ENCODE data around the gene ENTREP3.
"Not testable (repeated sequence)": the region's sequence is repeated elsewhere in the genome, so short reads cannot be mapped to it uniquely, and the experiment has no call there.

Gene ENTREP3, protein sequence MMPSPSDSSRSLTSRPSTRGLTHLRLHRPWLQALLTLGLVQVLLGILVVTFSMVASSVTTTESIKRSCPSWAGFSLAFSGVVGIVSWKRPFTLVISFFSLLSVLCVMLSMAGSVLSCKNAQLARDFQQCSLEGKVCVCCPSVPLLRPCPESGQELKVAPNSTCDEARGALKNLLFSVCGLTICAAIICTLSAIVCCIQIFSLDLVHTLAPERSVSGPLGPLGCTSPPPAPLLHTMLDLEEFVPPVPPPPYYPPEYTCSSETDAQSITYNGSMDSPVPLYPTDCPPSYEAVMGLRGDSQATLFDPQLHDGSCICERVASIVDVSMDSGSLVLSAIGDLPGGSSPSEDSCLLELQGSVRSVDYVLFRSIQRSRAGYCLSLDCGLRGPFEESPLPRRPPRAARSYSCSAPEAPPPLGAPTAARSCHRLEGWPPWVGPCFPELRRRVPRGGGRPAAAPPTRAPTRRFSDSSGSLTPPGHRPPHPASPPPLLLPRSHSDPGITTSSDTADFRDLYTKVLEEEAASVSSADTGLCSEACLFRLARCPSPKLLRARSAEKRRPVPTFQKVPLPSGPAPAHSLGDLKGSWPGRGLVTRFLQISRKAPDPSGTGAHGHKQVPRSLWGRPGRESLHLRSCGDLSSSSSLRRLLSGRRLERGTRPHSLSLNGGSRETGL

DNA sequence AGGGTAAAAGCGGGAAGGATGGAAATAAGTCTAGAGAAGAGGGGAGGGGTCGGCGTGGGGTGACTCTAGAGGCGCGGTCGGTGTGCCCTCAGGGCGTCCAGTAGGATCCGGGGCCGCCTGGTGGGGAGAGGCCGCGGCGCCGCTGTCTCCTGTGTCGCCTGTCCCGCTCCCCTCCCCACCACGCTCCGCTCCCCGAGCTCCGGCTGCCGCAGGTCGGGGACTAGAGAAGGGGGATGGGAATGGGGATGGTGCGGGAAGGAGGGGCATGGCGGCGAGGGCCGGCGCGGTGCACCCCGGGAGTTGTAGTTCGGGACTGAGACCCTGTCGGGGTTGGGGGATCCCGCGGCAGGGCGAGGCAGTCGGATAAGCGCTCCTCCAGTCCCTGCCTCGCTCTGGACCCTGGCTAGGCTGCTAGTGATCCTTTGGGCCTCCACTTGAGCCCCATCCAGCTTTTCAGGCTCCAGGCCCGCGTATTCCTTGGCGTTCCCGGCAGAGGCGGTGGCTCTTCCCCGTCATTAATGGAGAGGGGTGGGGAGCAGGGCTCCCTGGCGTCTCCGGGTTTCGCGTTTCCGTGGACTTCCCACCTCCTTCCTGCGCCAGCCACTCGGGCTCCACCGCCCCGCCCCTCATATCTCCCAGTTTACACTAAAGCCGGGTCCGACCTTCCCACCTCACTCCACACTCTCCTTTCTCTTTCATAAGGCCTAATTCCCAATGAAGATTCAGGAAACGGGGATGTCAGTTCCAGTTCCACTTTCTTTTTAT is at the start of gene ENTREP3:
Gene ENTREP3 (minus strand): TSS at position 241 of the 765 bp plus-strand sequence. CDS start 606 bp downstream, outside the sequence.
- peak; percentile 89 for DNase-seq

DNA sequence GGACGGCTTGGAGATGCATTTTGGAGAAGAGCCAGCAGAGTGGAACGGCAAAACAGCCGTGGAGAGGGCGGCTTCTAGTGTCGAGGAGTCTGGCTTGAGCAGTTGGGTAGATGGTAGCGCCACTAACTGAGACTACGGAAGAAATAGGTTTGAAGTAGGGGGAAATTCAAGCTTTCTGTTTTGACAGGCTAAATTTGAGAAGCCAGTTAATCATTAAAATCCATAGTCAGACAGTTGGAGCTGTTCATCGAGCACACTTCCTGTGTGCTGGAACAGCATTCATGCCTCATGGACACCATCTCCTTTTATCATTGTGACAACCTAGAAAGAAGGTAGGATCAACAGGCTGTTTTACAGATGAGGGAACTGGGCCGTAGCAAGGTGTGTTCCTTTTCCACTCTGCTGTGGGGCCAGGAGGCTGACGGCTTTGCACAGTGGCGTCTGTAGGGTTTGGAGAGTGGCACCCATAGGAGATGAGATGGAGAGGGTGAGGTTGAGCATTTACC is 49.3 kb upstream of the ENTREP3 start:
- no peak for DNase-seq

DNA sequence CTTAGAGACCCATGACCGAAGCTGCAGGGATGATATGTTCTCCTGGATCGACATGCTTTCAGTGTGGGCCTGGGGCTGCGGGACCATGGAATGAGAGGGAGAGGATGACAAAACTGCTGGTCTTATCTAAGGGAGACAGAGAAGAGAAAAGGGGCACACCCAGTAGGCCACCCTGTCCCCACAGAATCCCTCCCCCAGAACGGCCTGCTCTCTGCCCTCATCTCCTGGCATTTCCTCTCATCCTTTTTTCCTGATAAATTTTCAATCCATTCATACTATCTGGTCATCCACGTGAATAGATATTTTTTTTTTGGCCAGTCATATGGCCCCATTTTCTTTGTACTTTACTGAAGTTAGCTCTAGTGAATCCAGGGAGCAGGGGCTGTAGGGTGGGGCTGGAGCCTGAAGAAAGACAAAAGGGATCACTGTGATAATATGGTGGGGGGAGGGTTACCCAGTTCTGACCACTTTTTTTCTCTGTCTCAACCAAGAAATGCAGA is 46.1 kb upstream of the ENTREP3 start, which contains the start of gene PKLR:
Gene PKLR (minus strand): TSS at position 97 of the 500 bp plus-strand sequence. CDS start 43 bp downstream, at position 54.
- DNase-seq, result no peak

DNA sequence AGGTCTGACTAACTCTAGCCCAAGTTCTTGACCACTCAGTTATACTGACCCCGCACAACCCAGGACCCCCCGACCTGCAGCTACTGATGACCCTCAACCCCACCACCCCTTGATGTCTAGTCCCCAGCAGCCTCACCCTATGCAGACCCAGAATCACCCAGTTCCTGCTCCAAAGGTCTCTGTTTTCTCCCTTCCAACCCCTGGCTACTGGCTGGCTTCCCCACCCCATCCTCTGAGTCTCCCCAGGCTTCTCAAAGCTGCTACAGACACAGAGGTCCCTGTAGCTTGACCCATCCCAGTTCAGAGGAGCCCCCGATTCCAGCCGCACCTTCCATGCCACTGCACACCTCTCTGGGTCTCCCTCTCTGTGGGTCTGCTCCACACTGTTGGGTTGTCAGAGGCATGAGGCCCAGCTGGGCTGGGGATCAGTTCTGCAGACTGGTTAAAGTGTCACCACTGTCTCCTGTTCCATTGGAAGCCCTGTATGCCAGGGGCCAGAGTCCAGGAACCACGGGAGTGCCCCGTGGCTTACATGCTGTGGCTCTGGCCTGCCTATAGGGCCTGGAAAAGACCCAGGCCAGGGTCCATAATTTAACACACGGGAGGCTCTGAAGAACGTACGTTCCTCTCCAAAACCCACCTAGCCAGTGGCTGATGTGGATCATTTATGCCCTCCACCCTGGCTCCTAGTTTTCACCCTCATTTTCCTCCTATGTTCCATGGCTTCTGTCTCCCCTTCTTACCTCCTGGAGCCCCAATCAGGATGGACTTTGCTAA is 45.5 kb upstream of the ENTREP3 start:
- DNase-seq, result no peak

DNA sequence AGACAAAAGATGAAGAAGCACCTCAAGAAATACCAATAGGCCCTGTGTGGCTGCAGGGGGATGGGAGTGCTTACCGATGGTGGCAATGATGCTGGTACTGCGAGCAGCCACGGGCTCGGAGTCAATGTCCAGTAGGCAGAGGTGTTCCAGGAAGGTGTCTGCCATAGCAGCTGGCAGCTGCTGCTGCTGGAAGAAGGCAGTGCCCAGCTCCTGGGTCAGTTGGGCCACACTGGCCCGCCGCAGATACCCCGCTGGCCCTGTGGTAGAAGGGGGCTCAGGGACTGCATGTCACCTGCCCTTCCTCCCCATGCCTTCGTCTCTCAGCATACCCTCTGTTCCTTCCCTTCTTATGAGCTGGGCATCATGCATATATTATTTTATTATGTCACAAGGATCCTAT is 44.7 kb upstream of the ENTREP3 start:
- no peak for DNase-seq

DNA sequence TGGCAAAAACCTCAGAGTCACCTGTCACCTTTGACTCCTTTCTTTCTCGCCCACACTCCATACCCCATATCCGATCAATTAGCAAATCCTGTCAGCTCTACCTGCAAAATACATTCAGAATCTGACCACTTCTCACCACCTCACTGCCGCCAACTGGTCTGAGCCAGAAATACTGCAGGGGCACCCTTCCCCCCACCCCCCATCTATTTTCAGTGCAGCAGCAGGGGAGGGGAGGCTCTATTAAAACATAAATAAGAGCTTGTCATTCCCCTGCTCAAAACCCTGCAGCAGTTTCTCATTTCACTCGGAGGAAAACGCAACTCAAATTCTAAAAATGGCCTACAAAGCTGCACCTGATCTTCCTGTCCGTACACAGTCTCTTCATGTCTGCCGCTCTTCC is 42.1 kb upstream of the ENTREP3 start:
- no peak for DNase-seq

DNA sequence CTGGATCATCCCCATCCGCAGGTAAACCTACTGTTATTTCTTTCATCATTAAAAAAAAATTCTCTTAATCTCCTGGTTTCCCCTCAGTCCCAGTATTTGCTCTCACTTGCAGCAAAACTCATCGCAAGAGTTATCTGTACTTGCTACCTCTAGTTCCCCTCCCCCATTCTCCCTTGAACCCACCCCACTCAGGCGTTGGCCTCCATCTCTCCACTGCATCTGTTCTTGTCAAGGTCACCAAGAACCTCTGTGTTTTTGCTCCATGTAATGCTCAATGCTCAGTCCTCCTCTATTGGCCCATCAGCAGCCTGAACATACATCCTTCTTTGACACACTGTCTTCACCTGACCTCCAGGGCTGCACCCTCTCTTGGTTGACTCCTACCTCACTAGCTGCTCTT is 41.4 kb upstream of the ENTREP3 start:
- no peak for DNase-seq

DNA sequence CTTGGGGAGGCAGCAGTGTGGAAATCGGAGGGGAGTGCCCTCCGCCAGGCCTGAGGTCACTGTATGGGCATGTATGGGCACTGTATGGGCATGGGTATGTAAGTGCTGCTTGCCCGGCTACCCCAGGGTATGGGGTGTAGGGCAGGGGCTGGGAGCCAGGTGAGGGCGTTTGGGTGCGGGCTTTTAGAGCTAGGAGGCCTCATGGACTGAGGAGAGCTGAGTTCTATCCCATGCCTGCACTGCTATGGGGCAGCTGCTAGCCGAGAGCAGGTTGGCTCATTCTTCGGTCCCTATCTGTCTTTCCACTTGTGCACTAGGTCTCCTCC is 40.6 kb upstream of the ENTREP3 start:
- no peak for DNase-seq

DNA sequence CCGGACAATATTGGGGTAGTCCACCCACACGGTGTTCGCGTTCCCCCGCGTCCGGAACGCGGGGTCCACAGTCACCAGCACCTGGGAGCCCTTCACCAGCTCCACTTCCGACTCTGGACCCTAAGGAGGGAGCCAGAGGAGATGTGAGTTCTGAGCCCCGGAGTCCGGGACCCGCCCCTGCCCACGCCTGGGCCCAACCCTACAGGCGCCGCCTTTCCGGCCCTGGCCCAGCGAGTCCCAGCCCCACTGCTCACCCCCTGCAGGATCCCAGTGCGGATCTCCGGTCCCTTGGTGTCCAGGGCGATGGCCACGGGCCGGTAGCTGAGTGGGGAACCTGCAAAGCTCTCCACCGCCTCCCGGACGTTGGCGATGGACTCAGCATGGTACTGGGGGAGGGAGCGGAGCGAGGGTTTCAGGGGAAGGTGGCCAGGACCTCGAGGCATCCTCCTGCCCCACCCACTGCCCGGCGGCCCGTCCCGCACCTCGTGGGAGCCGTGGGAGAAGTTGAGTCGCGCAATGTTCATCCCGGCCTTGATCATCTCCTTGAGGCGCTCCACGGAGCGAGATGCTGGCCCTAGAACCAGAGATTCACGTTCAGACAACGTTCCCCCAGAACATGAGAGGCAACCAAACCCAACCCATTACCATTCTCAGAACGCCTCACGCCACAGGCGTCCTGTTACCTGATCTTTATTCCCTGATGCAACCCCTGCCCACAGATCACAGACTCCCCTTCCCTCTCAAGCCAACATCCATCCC is 40.1 kb upstream of the ENTREP3 start:
- DNase-seq, result no peak

DNA sequence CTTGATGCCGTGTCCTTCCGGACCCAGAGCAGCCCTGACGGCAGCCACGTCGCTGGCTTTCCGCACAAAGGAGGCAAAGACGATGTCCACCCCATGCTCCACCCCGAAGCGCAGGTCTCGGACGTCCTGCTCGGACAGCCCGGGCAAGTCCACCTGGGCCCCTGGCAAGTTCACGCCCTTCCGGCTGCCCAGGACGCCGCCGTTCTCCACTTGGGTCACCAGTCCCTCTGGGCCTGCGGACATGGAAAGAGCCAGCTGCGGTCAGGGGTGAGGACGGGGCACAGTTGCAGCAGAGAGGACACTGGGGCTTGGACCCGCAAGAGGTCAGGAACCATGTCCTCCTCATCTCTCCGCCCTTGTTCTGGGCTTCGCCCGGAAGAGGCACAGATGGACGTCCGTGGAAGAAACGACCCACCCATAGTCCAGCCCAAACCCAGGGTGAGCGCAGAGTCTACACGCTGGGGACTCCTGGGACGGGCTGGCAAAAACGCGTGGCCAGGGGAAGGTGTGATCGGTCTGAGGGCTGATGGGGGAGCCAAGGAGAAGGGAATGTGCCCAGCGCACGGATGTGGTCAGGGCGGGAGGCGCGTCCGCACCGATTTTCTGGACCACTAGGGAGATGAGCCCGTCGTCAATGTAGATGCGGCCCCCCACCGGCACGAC is 39.4 kb upstream of the ENTREP3 start:
- no peak for DNase-seq

DNA sequence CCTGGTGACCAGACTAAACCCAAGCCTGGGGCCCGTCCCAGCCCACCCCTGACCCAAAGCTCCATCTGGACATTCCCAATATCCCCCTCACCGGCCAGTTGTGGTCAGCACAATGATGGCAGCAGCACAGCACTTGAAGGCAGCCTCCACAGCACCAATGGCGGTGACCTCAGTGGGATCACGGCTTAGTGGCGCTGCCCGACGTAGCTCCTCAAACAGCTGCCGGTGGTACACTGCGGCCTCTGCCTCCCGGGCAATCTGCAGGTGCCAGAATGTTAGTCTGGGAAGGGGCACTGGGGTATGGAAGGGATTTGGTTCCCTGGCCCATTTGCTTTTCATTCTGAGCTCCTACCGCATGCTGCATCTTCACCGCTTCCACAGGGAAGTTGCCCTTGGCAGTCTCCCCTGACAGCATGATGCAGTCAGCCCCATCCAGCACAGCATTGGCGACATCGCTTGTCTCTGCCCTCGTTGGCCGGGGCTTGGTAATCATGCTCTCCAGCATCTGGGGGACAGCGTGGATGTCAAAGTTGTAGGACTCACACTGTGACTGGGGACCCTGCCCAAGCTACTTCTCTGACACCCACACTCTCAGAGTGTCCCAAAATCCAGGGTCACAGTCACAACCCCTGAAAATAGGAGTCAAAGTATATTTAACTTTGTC is 37.9 kb upstream of the ENTREP3 start:
- DNase-seq, result no peak

DNA sequence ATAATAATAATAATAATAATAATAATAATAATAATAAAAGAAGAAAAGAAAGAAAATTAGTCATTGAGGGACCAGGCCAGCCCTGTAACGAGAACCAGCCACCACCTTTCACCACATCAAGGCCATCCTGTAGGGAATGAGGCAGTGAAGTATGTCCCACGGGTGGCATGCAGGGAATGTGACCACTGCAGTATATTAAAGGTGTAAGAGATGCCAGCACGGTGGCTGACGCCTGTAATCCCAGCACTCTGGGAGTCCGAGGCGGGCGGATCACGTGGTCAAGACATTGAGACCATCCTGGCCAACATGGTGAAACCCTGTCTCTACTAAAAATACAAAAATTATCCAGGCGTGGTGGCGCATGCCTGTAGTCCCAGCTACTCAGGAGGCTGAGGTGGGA is 35.7 kb upstream of the ENTREP3 start:
- DNase-seq, result not testable (repeated sequence)

DNA sequence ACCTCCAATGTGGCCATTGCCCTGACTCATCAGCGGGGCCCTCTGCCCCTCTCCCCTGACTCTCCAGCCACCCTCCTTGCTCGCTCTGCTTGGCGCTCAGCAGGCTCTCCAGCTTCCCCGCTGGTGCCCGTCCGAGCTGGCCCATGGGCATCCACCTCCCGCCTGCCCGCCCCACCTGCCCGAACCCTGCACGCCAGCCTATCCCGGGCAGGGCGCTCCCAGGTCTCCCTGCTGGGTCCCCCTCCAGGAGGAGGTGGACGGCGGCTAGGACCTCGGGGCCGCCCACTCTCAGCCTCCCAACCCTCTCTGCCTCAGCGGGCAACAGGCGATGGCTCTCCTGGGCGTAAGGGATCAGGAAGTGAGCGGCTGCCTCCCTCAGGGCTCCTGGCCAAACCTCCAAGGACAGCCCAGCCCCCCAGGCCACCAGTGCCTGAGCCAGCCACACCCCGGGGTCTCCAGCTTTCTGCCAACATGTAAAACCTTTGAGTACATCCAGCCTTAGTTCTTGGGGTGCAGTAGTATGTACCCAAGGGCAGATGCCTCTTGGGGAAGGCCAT is 32.8 kb upstream of the ENTREP3 start:
- DNase-seq, result no peak

DNA sequence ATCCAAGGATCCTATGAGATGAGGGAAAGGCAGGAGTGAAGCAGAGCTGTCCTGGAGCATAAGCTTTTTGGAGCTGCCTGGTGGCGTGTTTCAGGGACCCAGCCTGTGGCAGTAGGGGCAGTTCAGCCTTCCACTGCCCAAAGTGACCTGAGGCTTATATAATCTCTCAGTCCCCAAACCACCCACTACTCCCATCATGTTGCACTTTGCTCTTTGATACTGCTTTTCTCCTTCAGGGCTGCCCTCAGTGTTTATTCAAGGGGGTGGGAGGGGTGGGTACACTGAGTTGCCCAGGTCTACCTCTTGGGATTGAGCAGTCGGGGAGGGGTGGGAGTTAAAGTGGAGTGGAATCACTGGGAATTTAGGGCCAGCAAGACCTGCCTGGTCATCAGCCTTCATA is 31.3 kb upstream of the ENTREP3 start:
- no peak for DNase-seq

DNA sequence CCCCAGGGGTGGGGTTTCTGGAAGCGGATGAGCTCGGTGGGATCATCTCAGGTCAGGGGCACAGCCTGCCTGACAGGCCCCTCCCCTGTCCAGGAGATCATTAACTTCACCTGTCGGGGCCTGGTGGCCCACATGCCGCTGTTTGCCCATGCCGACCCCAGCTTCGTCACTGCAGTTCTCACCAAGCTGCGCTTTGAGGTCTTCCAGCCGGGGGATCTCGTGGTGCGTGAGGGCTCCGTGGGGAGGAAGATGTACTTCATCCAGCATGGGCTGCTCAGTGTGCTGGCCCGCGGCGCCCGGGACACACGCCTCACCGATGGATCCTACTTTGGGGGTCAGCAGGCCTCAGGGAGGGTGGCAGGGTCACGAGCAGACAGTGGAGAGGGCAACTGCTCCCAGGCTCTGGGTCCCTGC is 30.4 kb upstream of the ENTREP3 start:
- DNase-seq, result no peak

DNA sequence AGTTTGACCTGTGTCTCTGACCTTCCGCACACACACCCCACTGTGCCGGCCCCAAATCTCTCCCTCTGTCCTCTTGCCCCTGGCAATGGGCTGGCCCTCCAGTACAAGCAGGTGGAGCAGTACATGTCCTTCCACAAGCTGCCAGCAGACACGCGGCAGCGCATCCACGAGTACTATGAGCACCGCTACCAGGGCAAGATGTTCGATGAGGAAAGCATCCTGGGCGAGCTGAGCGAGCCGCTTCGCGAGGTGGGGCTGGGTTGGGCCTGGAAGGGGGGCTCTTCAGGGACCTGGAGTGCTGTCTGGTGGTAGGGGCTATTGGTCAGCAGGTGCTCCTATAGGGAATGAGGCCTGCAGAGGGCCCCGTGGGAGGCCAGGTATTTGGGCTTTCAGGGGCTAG is 29.8 kb upstream of the ENTREP3 start:
- no peak for DNase-seq

DNA sequence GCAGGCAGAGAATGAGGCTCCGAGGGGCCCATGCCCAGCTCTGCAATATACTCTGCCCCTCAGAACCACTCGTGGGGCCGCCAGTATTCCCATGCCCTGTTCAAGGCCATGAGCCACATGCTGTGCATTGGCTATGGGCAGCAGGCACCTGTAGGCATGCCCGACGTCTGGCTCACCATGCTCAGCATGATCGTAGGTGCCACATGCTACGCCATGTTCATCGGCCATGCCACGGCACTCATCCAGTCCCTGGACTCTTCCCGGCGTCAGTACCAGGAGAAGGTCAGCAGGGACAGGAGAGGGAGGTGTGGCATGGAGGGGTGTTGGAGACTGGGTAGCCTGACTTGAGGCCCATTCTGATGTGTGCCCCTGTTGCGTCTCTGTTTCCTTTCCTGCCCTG is 29.2 kb upstream of the ENTREP3 start:
- DNase-seq, result no peak

DNA sequence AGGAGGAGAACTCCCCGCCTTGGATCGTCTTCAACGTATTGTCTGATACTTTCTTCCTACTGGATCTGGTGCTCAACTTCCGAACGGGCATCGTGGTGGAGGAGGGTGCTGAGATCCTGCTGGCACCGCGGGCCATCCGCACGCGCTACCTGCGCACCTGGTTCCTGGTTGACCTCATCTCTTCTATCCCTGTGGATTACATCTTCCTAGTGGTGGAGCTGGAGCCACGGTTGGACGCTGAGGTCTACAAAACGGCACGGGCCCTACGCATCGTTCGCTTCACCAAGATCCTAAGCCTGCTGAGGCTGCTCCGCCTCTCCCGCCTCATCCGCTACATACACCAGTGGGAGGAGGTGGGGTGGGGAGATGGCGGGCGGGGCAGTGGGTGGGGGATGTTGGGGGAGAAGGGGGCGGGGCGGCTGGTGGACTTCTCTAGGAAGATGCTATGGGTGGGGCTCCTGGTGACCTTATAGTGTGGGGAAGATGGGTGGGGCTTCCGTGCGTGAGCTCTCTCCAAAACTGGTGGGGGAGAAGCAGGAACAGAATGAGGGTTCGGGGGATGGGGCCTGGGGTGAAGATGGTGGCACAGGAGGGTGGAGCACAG is 27.3 kb upstream of the ENTREP3 start:
- DNase-seq, result no peak

DNA sequence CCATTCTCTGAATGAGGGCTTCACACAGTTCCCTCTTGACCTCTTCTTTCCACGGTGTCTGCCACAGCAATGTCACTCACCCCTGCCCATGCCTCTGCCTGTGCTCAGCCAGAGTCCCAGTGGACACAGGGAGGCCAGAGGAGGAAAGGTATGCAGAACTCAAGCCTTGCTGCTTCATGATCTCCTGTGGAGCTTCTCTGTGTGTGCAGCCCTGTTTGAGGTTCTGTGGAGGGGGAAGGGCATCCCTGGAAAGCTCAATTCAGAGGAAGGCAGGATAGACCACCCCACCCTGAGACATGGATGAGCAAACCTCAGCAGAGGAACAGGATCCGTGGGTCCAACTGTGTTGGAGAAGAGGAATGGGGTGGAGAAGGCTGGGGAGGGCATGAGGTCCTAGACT is 24.0 kb upstream of the ENTREP3 start:
- no peak for DNase-seq

DNA sequence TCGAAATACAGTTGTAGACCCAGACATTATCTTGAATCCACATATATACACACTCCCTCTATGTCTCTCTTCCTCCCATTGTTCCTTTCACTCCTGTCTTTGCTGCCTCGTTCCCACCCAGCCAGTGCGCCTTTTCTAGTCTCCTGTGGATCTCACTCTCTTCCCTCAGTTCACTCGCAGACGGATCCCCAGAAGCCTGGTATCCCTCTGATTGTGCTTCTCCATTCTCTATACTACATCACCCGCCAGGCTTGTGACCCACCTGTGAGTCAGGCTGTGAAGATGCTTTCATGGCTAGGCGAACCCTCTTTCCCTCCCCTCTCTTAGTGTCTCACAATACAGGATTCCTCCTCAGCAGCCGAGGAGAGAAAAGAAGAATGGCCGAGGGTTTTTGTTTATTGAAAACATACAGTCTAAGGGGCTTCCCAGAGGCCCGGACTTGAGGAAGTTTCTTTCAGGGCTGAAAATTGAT is 23.4 kb upstream of the ENTREP3 start:
- DNase-seq, result no peak
